NCI-H146 treated with DMSO at 0.1 percent for 48 hours (cell line): Measurements from ENCODE around the gene LTK.
"Not testable (repeated sequence)": the region's sequence is repeated elsewhere in the genome, so short reads cannot be mapped to it uniquely, and the experiment has no call there.

Experiments
- DNase-seq: peaks from one replicate; lab custom pipeline; 2025; ENCODE audit not compliant: unreplicated experiment; lab: John Stamatoyannopoulos, UW

LTK gene

DNA sequence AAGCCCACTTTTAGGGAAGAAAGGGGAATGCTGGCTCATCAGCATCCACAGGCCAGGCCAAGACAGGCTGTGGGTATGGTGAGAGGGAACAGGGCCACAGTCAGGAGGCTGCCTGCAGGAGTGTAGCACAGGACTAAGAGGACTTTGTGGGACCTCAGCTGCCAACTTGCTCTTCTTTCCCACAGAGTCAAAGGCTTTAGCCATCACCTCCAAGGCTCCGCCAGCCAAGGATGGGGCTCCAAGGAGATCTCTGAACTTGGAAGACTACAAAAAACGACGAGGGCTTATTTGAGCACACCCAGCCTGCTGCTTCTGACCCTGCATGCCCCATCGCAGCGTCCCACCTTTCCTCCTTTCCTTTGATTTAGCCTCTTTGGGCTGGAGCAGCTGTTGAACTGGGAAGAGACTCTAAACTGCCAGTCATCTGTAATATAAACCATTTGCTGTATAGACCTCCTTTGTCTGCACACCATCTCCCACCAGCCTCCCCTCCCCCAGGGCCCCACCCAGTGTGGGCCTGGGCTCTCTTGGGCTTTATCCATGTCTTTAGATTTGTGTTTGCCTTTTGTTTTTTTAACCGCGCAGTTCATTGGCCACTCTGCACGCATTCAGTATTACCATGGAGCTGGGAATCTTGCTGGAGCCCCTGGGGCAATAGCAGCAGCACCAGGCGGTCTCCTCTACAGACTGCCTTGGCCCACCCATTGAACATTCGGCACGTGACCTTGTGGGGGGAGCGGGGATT is 33.1 kb downstream of the LTK start:
- no peak for DNase-seq

DNA sequence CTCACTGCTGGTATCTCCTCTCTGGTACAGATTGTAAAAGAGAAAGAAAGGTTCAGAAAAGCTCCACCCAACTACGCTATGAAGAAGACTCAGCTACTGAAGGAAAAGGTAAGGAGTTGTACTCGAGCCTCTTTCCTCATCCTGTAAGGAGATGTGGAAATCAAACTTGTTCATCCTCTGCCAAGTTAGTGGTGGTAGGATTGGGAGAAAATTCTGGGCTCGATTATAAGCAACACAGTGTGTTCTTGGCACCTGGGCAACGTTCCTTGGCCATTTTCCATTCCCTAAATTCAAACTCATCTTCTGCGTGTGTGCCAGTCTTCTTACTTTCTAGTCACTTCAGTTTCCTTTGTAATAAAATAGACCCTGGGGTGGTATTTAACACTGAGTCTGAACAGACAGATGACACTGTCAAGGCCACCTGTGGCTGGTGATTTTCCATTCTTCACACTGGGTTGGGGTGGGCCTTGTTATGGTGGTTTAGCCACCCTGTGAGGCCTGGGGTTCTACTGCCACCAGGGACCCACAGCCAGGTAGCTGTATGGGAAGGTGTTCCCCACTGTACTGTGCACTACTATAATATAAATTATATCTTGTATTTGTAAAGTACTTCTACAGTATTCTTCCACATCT is 37.1 kb downstream of the LTK start:
- DNase-seq = no peak

DNA sequence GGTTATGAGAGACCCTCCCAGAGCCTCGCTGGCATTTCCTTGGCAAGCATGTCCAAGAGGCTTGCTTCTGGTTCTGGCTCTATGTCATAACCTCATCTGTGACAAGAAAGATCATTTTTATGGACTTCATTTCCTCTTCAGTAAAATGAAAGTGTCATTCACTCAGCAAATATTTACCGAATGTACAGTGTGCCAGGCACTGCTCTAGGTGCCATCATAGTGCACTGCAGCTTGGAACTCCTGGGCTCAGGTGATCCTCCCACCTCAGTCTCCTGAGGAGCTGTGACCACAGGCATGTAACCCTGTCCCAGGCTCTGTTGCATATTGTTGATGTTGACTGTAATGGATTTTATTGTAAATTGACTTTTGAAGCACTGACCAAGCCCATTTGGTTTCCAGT is 38.7 kb downstream of the LTK start:
- no peak for DNase-seq

DNA sequence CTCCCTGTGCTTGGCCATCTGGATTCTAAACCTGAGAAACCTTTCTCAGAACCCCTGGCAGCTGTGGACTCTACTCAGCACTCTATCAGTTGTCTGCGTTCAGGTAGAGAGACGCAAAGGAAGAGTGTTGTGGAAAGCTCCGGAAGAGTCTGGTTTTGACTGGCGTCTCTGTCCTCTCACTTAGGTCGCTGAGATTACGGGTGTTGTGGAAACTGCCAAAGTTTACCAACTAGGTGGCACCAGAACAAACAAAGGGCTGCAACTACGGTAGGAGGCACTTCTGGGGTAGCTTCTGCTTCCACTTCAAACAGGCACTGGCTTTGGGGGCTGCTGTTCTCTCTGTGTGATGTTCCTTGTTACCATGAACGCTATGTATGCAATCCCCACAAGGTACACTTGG is 39.2 kb downstream of the LTK start:
- DNase-seq = no peak

DNA sequence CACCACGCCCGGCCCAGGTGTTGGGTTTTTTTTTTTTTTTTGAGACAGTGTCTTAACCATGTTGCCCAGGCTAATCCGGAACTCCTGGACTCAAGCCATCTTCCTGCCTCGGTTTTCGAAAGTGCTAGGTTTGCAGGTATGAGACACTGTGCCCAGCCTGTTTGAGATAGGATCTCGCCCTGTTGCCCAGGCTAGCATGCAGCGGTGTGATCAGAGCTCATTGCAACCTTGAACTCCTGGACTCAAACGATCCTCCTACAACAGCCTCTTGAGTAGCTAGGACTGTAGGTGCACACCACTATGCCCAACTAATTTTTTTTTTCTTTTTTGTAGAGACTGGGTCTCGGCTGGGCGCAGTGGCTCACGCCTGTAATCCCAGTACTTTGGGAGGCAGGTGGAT is 40.2 kb downstream of the LTK start:
- DNase-seq = no peak

DNA sequence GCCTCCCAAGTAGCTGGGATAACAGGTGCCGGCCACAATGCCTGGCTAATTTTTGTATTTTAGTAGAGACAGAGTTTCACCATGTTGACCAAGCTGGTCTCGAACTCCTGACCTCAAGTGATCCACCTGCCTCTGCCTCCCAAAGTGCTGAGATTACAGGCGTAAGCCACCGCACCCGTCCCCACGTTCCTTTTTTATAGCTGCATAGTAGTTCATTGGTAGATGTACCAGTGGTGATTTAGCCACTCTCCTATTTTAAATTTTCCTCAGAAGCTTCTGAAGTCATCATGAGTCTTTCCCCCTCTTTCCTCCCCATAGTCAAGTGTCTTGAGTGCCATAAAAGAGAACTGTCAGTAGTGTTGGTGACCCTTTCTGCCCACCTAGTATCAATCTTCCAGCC is 44.0 kb downstream of the LTK start:
- DNase-seq = not testable (repeated sequence)

DNA sequence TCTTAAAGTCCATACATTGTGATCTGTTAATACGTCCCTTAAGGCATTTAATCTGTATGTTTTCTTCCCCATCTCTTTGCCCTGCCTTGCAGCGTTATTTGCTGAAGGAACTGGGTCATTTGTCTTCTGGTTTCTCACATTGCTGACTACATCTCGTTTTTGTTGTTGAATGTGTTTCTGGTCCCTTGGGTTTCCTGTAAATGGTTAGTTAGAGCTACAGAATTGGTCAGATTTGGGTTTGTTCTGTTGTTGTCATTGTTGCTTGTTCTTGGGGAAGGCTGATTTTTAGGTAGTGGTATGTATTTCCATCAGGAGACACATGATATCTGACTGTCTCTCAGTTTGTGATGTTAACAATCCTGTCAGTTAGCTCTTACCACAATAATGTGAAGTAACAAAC is 46.9 kb downstream of the LTK start:
- DNase-seq = no peak

DNA sequence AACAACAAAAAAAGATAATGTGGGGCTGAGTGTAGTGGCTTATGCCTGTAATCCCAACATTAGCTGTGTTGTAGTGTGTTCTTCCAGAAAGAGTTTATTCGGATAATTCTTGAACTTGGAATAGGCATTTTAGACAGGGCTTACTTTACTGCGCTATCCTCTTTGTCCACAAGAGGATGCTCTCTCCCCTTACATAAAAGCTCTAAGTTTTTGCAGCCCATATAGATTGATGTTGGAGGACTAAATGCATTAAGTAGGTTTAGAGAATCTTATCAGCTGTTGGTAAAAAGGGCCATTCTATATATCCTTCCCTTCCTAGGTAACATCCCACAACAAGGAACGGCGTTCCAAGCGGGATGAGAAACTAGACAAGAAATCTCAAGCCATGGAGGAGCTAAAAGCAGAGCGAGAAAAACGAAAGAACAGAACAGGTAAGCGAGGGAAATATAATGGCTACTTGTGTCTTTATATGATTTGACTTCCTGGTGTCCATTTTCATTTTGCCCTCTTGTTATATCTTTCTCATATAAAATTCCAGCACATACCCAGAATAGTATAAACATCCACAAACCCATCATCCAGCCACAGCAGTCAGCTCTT is 47.7 kb downstream of the LTK start:
- peak; percentile 2 for DNase-seq

DNA sequence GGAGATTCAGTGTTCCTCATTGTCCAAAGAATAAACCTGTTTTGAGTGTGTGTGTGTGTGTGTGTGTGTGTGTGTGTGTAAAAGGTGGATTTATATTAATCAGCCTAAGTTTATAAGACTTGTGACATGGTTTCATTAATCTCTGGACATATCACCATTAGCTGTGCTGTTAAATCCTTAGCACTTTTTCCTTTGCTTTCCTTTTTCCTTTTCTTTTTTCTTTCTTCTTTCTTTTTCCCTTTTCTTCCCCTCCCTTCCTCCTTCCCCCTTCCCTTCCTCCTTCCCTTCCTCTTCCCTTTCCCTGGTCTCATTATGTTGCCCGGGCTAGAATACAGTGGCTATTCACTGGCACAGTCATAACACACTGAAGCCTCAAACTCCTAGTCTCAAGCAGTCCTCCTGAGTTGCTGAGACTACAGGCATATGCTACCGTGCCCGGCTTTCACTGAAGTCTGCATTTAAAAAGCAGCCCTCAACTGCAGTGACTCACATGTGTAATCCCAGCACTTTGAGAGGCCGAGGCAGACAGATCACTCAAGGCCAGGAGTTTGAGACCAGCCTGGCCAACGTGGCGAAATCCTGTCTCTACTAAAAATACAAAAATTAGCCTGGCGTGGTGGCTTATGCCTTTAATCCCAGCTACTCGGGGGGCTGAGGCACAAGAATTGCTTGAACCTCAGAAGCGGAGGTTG is 48.6 kb downstream of the LTK start:
- no peak for DNase-seq

DNA sequence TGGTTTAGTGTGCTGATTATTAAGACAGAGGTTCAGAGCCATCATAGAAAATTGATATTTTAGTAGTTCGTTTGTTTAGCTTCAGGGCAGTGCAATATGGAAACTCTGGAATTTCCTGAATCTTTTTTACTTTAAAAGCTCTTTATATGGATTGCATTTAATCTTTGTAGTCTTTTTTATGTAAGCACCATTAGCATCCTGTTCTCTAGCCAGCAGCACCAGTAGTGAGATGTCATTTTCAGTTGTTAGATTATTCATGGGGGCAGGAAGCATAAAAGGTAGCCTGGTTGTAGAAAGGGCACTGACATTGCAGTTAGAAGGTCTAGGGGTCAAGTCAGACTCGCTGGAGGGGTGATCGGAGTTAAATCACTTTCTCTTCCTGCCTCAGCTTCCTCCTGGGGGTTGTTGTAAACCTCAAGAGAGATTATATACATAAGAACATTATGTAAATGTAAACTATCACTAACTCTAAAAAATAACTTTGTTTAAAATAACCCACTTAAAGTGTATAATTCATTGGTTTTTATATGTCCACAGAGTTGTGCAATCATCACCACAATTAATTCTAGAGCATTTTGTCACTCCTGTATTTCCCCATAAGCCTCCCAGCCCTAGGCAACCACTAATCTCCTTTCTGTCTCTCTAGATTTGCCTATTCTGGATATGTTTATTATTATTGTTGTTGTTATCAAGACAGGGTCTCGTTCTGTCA is 51.4 kb downstream of the LTK start:
- no peak for DNase-seq
